Measurements from ENCODE around the gene KNTC1.

KNTC1 gene

DNA sequence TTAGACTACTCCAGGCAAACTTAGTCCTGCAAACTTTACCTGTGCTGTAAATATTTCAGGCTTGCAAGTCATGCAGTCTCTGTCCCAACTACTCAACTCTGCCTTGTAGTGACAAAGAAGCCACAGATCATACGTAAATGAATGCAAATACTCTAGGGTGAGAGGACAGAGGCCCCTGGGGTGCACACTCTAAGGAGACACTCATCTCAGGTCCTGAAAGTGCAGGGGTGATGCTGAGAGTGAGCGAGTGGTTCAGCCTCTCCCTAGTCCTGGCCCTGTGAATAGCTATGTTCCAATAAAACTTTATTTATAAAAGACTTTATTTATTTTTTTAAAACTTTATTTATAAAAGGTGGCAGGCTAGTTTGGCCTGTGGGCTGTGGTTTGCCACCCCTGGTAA, 141.2 kb downstream of the KNTC1 start:
- H3K27ac ChIP-seq (replicated peaks) = no peak overlapping the region
- DNase-seq (ENCODE audit: low read depth in 1 of 2, low spot score in 1 of 2) = no peak

DNA sequence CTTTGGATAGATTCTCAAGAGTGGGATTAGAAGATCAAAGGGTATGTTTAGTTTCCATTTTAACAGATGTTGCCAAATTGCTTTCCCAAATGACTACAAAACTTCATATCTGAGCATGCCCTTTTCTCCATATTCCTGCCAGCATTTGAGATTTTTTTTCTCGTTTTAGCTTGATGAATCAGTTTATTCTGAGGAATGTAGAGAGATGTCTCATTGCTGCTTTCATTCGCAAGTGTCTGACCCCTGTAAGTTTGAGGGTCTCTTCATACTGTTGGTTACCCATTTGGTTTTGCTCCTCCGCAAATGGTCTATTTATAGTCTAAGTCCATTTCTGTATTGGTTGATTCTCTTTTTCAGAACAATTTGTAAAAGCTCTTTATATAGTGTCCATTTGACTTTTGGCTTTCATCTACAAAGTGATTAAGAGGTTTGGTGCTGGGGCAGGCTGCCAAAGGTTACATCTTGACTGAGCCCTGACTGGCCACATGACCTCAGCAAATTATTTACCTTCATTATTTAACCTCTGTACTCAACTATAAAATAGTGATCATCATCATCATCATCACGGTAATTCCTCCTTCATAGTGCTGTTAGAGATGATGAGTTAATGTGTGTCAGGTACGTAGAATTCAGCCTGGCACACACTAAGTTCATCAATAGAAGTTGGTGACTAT, 142.5 kb downstream of the KNTC1 start:
- TF ChIP-seq SPI1 (IDR thresholded peaks at IDR 0.05; ENCODE audit: borderline replicate concordance, low read depth) = no peak
- TF ChIP-seq POLR2AphosphoS5 (IDR thresholded peaks at IDR 0.05; ENCODE audit: low read depth) = no peak
- no peak for TF ChIP-seq GABPA (IDR thresholded peaks at IDR 0.05; ENCODE audit: low read depth)
- no peak for TF ChIP-seq REST (IDR thresholded peaks at IDR 0.05; ENCODE audit: insufficient replicate concordance, low read depth)
- no peak for TF ChIP-seq CTCF (IDR thresholded peaks at IDR 0.05; ENCODE audit: insufficient read depth, low read length)
- no peaks in the 10 kb centered on the region for H3K27me3 ChIP-seq (ENCODE audit: insufficient read depth, poor library complexity, severe bottlenecking)
- DNase-seq (ENCODE audit: low read depth in 1 of 2, low spot score in 1 of 2) = no peak
- no peak overlapping the region for H3K4me3 ChIP-seq (replicated peaks; ENCODE audit: insufficient read depth, low read length)
- no peak overlapping the region for H3K27ac ChIP-seq (replicated peaks)

More for the DNA sequence above, 141.2 kb downstream of the KNTC1 start:
- TF ChIP-seq SPI1 (IDR thresholded peaks at IDR 0.05; ENCODE audit: borderline replicate concordance, low read depth) (no peak), POLR2AphosphoS5 (IDR thresholded peaks at IDR 0.05; ENCODE audit: low read depth) (no peak), REST (IDR thresholded peaks at IDR 0.05; ENCODE audit: insufficient replicate concordance, low read depth) (no peak), GABPA (IDR thresholded peaks at IDR 0.05; ENCODE audit: low read depth) (no peak), CTCF (IDR thresholded peaks at IDR 0.05; ENCODE audit: insufficient read depth, low read length) (no peak)
- no peaks in the 10 kb centered on the region for H3K27me3 ChIP-seq (ENCODE audit: insufficient read depth, poor library complexity, severe bottlenecking)
- H3K4me3 ChIP-seq (replicated peaks; ENCODE audit: insufficient read depth, low read length) = no peak overlapping the region

DNA sequence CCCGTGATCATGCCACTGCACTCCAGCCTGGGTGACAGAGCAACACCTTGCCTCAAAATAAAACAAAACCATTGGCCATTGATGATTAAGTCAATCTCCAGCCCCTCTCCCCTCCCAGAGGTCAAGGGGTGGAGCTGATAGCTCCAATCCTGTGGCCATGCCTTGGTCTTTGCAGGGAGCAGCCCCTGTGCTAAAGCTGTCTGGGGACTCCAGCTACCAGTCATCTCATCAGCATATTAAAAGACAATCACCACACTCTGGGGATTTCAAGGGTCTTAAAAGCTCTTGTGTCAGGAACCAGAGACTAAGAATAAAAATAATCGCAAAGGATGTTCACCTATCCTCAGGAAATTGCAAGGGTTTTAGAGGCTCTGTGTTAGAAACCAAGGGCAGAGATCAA, 145.5 kb downstream of the KNTC1 start:
- H3K27ac ChIP-seq (replicated peaks) = no peak overlapping the region
- TF ChIP-seq SPI1 (IDR thresholded peaks at IDR 0.05; ENCODE audit: borderline replicate concordance, low read depth) (no peak), CTCF (IDR thresholded peaks at IDR 0.05; ENCODE audit: insufficient read depth, low read length) (no peak), GABPA (IDR thresholded peaks at IDR 0.05; ENCODE audit: low read depth) (no peak), POLR2AphosphoS5 (IDR thresholded peaks at IDR 0.05; ENCODE audit: low read depth) (no peak), REST (IDR thresholded peaks at IDR 0.05; ENCODE audit: insufficient replicate concordance, low read depth) (no peak)
- no peak overlapping the region for H3K4me3 ChIP-seq (replicated peaks; ENCODE audit: insufficient read depth, low read length)
- no peaks in the 10 kb centered on the region for H3K27me3 ChIP-seq (ENCODE audit: insufficient read depth, poor library complexity, severe bottlenecking)
- DNase-seq (ENCODE audit: low read depth in 1 of 2, low spot score in 1 of 2) = no peak

Data from HL-60 (cell line).